WTC11 (cell line): Measurements from ENCODE around the gene ELN.

Experiments used
- CREB1 ChIP-seq: sonication (generic); formaldehyde crosslinking; IDR thresholded peaks from 2 replicates; pipeline ENCODE4 v1.8.0; 2023; ENCODE audit warnings: mild to moderate bottlenecking, missing genetic modification reagents
- NR3C1 ChIP-seq: sonication (generic); formaldehyde crosslinking; conservative IDR thresholded peaks from 2 replicates; pipeline ENCODE4 v1.8.1; 2023; ENCODE audit warnings: low read depth, mild to moderate bottlenecking, missing genetic modification reagents
- TF ChIP-seq, protein P1 (sequence below): fragments of 200-600 bp; IDR thresholded peaks from 2 replicates; pipeline ENCODE4 v1.8.0; 2022; ENCODE audit warnings: antibody characterized with exemption

DNA sequence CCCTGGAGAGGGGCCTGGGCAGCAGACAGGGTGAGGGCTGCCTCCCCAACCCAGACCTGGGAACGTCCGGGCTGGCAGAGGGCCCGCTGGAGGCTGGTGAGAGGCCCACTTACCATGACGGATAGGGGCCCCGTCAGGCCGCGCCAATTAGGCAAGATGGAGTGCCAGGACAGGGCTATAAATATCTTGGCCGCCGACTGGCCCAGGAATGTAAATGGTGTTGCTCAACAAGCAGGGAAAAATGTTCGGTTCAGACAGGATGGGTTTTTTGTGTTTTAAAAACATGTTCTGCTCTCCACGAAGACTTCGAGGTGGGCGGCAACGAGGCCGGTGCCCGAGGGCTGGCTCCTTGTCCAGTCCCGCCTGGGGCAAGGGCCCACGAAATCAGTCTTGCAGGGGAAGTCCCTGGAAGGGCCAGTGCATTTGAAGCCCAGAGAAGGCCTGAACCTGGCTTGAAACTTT is 35.8 kb upstream of the ELN start:
- TF ChIP-seq CREB1 (CRISPR knock-in tag) (no peak), NR3C1 (CRISPR knock-in tag) (no peak)
- TF ChIP-seq, protein P1, sequence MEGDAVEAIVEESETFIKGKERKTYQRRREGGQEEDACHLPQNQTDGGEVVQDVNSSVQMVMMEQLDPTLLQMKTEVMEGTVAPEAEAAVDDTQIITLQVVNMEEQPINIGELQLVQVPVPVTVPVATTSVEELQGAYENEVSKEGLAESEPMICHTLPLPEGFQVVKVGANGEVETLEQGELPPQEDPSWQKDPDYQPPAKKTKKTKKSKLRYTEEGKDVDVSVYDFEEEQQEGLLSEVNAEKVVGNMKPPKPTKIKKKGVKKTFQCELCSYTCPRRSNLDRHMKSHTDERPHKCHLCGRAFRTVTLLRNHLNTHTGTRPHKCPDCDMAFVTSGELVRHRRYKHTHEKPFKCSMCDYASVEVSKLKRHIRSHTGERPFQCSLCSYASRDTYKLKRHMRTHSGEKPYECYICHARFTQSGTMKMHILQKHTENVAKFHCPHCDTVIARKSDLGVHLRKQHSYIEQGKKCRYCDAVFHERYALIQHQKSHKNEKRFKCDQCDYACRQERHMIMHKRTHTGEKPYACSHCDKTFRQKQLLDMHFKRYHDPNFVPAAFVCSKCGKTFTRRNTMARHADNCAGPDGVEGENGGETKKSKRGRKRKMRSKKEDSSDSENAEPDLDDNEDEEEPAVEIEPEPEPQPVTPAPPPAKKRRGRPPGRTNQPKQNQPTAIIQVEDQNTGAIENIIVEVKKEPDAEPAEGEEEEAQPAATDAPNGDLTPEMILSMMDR = no peak
